ENCODE measurements around the gene ZNF438.

DNA sequence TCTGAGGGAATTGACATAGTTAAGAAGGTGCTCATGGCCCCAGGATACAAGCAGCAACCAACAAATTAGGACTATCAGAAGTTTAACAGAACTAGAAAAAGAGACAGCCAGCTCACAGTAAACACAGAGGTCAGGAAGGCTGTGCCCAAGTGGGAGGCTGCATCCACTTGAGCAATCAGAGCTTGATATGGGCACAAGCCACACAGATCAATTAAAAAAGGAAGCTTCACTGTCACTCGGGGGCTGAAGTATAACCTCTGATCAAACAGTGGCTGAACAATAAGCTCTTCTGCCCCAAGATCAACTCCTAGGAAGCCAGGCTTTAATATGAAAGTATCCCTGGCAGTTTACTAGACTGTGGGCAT lies 40.0 kb downstream of the ZNF438 start:
- TF ChIP-seq EP300 (IDR thresholded peaks at IDR 0.05): no peak
- no peak for TF ChIP-seq POLR2A (IDR thresholded peaks at IDR 0.05)
